ENCODE measurements around the gene FGD2. TPM values are rescaled to one million over a fixed set of nuclear protein-coding genes. Genes with fewer than 3 reads are reported as not detected.

Gene FGD2
- total RNA-seq, 4 donors from 2014 or later, result 13.1 to 46.4 (median 29.6) TPM

DNA sequence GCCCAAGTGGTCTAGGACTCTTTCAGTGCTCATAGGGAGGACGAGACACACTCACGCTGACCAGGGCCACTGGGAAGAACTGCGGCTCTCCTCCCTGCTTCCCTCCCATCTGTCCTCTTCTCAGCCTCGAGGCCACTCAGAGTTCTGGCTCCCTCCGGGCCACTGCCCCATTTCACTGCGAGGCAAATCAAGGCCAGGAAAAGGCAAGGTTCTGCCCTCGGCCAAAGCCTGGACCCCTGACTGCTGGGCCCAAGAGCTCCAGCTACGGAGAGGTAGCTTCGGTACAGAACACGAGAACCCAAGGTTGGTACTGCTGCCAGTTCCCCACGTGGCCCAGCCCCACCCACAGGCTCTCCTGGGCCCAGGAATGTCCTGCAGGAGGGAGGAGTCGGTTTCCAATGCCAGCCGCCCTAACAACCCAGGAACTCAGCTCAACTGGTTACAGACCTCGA, 36.2 kb upstream of the FGD2 start:
- H3K36me3 ChIP-seq, result peaks cover 0 to 68% (median 29%) of the 10 kb centered on the region in 4 donors

DNA sequence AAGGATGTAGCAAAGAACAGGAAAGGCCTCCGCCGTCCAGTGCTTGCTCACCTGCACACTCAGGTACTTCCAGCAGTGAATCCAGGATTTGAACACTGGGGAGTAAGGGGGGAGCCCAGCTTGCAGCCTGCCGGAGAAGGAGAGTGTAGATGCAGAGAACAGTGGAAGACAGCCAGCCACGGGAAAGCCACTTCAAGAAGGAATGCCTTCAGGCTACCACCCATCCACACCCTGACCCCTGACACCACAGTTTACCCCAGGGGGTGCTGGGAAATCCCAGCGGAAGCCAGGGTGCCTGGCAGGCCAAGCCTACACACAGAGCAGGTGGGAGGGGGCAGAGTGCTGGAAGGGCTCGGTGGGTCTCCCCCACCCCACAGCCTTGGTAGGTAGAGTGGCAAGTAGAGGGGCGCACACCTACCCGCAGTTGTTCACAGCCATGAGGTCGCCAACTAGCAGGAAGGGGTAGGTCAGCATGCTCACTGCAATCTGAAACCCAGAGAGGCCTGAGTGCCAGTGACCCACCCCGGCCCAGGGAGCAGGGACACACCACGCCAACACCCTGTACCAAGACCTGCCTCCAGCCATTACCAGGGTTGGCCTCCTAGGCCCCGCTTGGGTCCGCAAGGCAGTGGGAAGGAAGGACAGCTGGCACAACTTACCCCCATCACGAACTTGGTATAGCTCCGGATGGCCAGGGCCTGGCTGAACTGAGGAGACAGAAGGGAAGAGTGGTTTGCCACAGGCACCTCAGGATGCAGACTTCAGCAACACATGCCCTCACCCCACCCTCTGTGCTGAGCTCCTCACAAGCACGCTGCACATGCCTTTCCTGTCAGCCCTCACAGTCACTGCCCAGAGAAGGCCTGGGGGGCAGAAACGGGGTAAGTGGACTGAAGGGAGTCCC, 35.2 kb upstream of the FGD2 start:
- H3K4me1 ChIP-seq, result no peaks in the 10 kb centered on the region
- no peaks in the 10 kb centered on the region for H3K27me3 ChIP-seq
- in situ Hi-C loops (cut with MboI; ENCODE audit: low pct_ligation_motif_present in 1 of 4, low pct_unique_long_range_greater_than_20kb in 1 of 4, low sequenced_read_pairs in 3 of 4) (no loop called here), intact Hi-C loops (cut with DNase I; ENCODE audit: low total_unique reads) (no loop called here)
- no peak overlapping the region for H3K27ac ChIP-seq
- DNase-seq, result no peak
- 90% methylated on average over 14 of the region's 17 CpGs; no CpG with 5 or more reads in 1 of the 2 donors for WGBS, 2 donors (ENCODE audit: low coverage in 1 of 2)
- peaks cover 0 to 78% (median 33%) of the 10 kb centered on the region in 4 donors for H3K36me3 ChIP-seq
- no peak for TF ChIP-seq CTCF (IDR thresholded peaks at IDR 0.05)
- TF ChIP-seq POLR2AphosphoS5 (IDR thresholded peaks at IDR 0.05), result no peak
- TF ChIP-seq POLR2A (IDR thresholded peaks at IDR 0.05), result no peak
- TF ChIP-seq EP300 (IDR thresholded peaks at IDR 0.05; ENCODE audit: low read depth), result no peak
- no peak overlapping the region for H3K4me3 ChIP-seq
- H3K9me3 ChIP-seq, result no peaks in the 10 kb centered on the region

More for the DNA sequence above, 36.2 kb upstream of the FGD2 start:
- H3K4me3 ChIP-seq, result no peak overlapping the region
- whole genome bisulfite sequencing, 2 donors (ENCODE audit: low coverage in 1 of 2), result 79% methylated on average over 14 of the region's 14 CpGs; no CpG with 5 or more reads in 1 of the 2 donors
- H3K27me3 ChIP-seq, result no peaks in the 10 kb centered on the region
- TF ChIP-seq EP300 (IDR thresholded peaks at IDR 0.05; ENCODE audit: low read depth) (no peak), POLR2A (IDR thresholded peaks at IDR 0.05) (no peak), CTCF (IDR thresholded peaks at IDR 0.05) (no peak), POLR2AphosphoS5 (IDR thresholded peaks at IDR 0.05) (no peak)
- DNase-seq, result no peak
- no peak overlapping the region for H3K27ac ChIP-seq
- no peaks in the 10 kb centered on the region for H3K4me1 ChIP-seq
- in situ Hi-C loops (cut with MboI; ENCODE audit: low pct_ligation_motif_present in 1 of 4, low pct_unique_long_range_greater_than_20kb in 1 of 4, low sequenced_read_pairs in 3 of 4) (no loop called here), intact Hi-C loops (cut with DNase I; ENCODE audit: low total_unique reads) (no loop called here)
- H3K9me3 ChIP-seq, result no peaks in the 10 kb centered on the region

GRCh38 chr6:36970892-36971842, 34.3 kb upstream of the FGD2 start:
- Histone ChIP-seq H3K27ac (no peak overlapping the region), H3K36me3 (peaks cover 0 to 87% (median 38%) of the 10 kb centered on the region in 4 donors), H3K4me1 (no peaks in the 10 kb centered on the region), H3K27me3 (no peaks in the 10 kb centered on the region), H3K4me3 (no peak overlapping the region), H3K9me3 (no peaks in the 10 kb centered on the region)
- 93% methylated on average over 17 of the region's 17 CpGs; no CpG with 5 or more reads in 1 of the 2 donors for WGBS, 2 donors (ENCODE audit: low coverage in 1 of 2)
- intact Hi-C loops (cut with DNase I; ENCODE audit: low total_unique reads) (no loop called here), in situ Hi-C loops (cut with MboI; ENCODE audit: low pct_ligation_motif_present in 1 of 4, low pct_unique_long_range_greater_than_20kb in 1 of 4, low sequenced_read_pairs in 3 of 4) (no loop called here)
- no peak for DNase-seq
- TF ChIP-seq POLR2A (IDR thresholded peaks at IDR 0.05) (no peak), CTCF (IDR thresholded peaks at IDR 0.05) (no peak), POLR2AphosphoS5 (IDR thresholded peaks at IDR 0.05) (no peak), EP300 (IDR thresholded peaks at IDR 0.05; ENCODE audit: low read depth) (no peak)

All from transverse colon (tissue), 4 donors.